Thoracic aorta (tissue), 2 donors: ENCODE measurements around the gene ECE2. TPM values are rescaled to one million over a fixed set of nuclear protein-coding genes. Genes with fewer than 3 reads are reported as not detected.
"Not testable (repeated sequence)": the region's sequence is repeated elsewhere in the genome, so short reads cannot be mapped to it uniquely, and the experiment has no call there.

Experiments used
- ATAC-seq: fragments of 150-250 bp; one replicate; pipeline ENCODE4 v1.8.0; 2017; ENCODE audit warnings: low read depth; ENCODE audit not compliant: insufficient number of reproducible peaks, low FRiP score
- DNase-seq: peaks from one replicate; pipeline ENCODE4 v3.0.0-alpha.2; 2020; ENCODE audit warnings: low spot score
- H3K27ac ChIP-seq, 2 donors: fragments of 200-600 bp; sonication (generic); 1 replicate in 1 of 2; 2 replicates in 1 of 2; pipeline ENCODE4 v1.5.1; 2016; ENCODE audit warnings: mild to moderate bottlenecking in 2 of 2, moderate library complexity in 2 of 2
- H3K27me3 ChIP-seq: fragments of 200-600 bp; sonication (generic); replicated peaks from 2 replicates; pipeline ENCODE4 v1.6.0; 2016; ENCODE audit warnings: mild to moderate bottlenecking; ENCODE audit not compliant: insufficient read depth
- H3K36me3 ChIP-seq: fragments of 200-600 bp; sonication (generic); one replicate; pipeline ENCODE4 v1.5.1; 2016
- H3K4me1 ChIP-seq, 2 donors: fragments of 200-600 bp; sonication (generic); 1 replicate in 1 of 2; 2 replicates in 1 of 2; pipeline versions ENCODE4 v1.5.1 to v1.6.0; 2016; ENCODE audit warnings: low read depth in 2 of 2, mild to moderate bottlenecking in 1 of 2; ENCODE audit not compliant: control insufficient read depth in 1 of 2
- H3K4me3 ChIP-seq: fragments of 200-600 bp; sonication (generic); 2 replicates; pipeline ENCODE4 v1.5.1; 2016; ENCODE audit warnings: mild to moderate bottlenecking
- H3K9me3 ChIP-seq: fragments of 200-600 bp; sonication (generic); 2 replicates; pipeline ENCODE4 v1.5.1; 2016
- CTCF ChIP-seq: fragments of 200-600 bp; sonication (generic); IDR thresholded peaks from one replicate; pipeline ENCODE4 v1.5.1; 2019; ENCODE audit warnings: antibody characterized with exemption
- total RNA-seq, 2 donors: library from RNA; depleted of rRNA; stranded (reverse); fragments of >200 nt; gene quantifications; one replicate each; pipeline versions ENCODE4 v1.1.0 to v1.2.3, GENCODE V29; 2016

The ECE2 gene
- total RNA-seq, 2 donors from 2014 or later = not detected

GRCh38 chr3:184336547-184337398 is 61.0 kb downstream of the ECE2 start:
- DNase-seq = no peak
- Histone ChIP-seq H3K4me3 (peak overlapping the region; percentile 93), H3K36me3 (peaks cover 26% of the 10 kb centered on the region), H3K27me3 (no peaks in the 10 kb centered on the region), H3K27ac (peak overlapping the region; percentile 92 to 94), H3K9me3 (no peaks in the 10 kb centered on the region), H3K4me1 (peaks cover 16 to 43% of the 10 kb centered on the region in 2 donors)
- ATAC-seq = peak; percentile 51
- no peak for TF ChIP-seq CTCF

- Histone ChIP-seq H3K4me1 (peaks cover 16 to 40% of the 10 kb centered on the region in 2 donors), H3K4me3 (peak within 1 kb of the TSS; percentile 93), H3K36me3 (peaks cover 26% of the 10 kb centered on the region), H3K27ac (peak within 1 kb of the TSS; percentile 92 to 94), H3K27me3 (no peaks in the 10 kb centered on the region), H3K9me3 (no peaks in the 10 kb centered on the region)
- ATAC-seq (peak; percentile 57), DNase-seq (peak; percentile 67)
- no peak for TF ChIP-seq CTCF
These were observed 61.5 kb downstream of the ECE2 start, which contains the start of gene FAM131A for GRCh38 chr3:184337399-184337714. TSS of gene FAM131A (plus strand) at chr3:184337600. CDS start at chr3:184337631, 31 bp downstream.

- H3K36me3 ChIP-seq = peaks cover 27% of the 10 kb centered on the region
- ATAC-seq = no peak
- H3K27ac ChIP-seq = peak overlapping the region; percentile 92 to 94
- H3K9me3 ChIP-seq = no peaks in the 10 kb centered on the region
- peaks cover 16 to 40% of the 10 kb centered on the region in 2 donors for H3K4me1 ChIP-seq
- no peaks in the 10 kb centered on the region for H3K27me3 ChIP-seq
- H3K4me3 ChIP-seq = peak overlapping the region; percentile 93
- no peak for TF ChIP-seq CTCF
- DNase-seq = no peak
These were observed 62.2 kb downstream of the ECE2 start for GRCh38 chr3:184337981-184338380.

GRCh38 chr3:184338511-184338945 is 62.7 kb downstream of the ECE2 start:
- peak; percentile 44 for TF ChIP-seq CTCF
- Histone ChIP-seq H3K4me1 (peaks cover 16 to 40% of the 10 kb centered on the region in 2 donors), H3K27me3 (no peaks in the 10 kb centered on the region), H3K27ac (peak overlapping the region; percentile 92 to 94), H3K36me3 (peaks cover 25% of the 10 kb centered on the region), H3K4me3 (peak overlapping the region; percentile 93), H3K9me3 (no peaks in the 10 kb centered on the region)
- peak; percentile 60 for DNase-seq
- peak; percentile 21 for ATAC-seq

GRCh38 chr3:184339001-184339400 is 63.2 kb downstream of the ECE2 start:
- Histone ChIP-seq H3K27me3 (no peaks in the 10 kb centered on the region), H3K36me3 (peaks cover 23% of the 10 kb centered on the region), H3K27ac (peak overlapping the region; percentile 92 to 94), H3K4me1 (peaks cover 16 to 40% of the 10 kb centered on the region in 2 donors), H3K4me3 (peak overlapping the region; percentile 93), H3K9me3 (no peaks in the 10 kb centered on the region)
- ATAC-seq (no peak), DNase-seq (no peak)
- no peak for TF ChIP-seq CTCF

- DNase-seq, H3K27me3 ChIP-seq, ATAC-seq, H3K9me3 ChIP-seq: not testable (repeated sequence)
- Histone ChIP-seq H3K36me3 (peaks cover 27% of the 10 kb centered on the region), H3K4me3 (peak overlapping the region; percentile 93), H3K4me1 (peaks cover 16 to 40% of the 10 kb centered on the region in 2 donors), H3K27ac (peak overlapping the region in 1 of 2 donors; percentile 94)
These were observed 63.8 kb downstream of the ECE2 start for GRCh38 chr3:184339451-184340135.
